Fibroblast of pulmonary artery (primary cell): ENCODE results near the gene ILF2.

Source experiments
- DNase-seq: peaks from one replicate; pipeline ENCODE4 v3.0.0-alpha.2; 2010; ENCODE audit warnings: low read depth
- H3K4me3 ChIP-seq: replicated peaks from 2 replicates; pipeline ENCODE4 v1.5.1; 2011; ENCODE audit warnings: low read depth, mild to moderate bottlenecking, control low read depth, low read length, moderate library complexity
- TF ChIP-seq, protein P1 (sequence below): IDR thresholded peaks from 2 replicates; pipeline ENCODE4 v1.5.1; 2011; ENCODE audit warnings: mild to moderate bottlenecking, control low read depth, low read length, inconsistent platforms; ENCODE audit errors: missing control alignments

Gene ILF2

DNA sequence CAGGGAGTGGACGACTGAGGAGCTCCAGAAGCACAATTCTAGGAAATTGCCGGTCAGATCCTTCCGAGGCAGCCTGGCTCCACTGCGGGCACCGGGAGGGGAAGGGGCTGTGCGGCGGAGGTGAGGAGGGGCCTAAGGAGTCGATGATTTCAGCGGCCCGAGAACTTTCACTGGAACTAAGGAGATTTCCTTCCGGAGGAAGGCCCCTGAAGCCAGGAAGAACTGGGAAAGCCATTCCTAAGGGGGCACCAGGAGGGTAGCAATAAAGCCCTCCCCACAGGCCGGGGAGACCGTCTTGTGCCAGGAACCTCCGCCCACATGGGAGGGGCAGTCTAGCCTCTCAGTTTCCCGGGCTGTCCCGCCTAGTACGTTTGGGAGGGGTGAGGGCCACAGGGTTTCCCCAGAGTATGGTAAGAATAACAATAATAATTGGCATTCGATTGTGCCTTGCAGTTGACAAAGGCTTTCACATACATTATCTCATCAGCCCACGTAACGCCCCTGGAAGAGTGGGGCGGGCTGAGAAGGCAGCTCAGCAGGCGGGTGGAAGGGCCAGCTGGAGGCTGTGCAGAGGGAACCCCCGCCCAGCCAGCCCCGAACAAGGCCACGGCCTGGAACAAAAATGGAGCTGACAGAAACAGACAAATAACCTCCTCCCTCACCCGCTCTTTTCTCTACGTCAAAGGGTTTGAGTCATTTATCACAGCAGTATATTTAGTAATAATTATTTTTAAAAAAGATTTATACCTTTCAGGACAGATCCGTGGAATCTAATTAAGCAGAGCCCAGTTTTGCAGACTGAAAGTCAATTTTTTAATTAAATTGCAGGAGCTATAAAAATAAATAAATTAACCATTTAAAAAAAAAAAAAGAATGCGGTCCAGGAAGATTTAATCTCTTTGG, 27.5 kb upstream of the ILF2 start:
- peak; percentile 93 for DNase-seq
- no peak overlapping the region for H3K4me3 ChIP-seq
- TF ChIP-seq, protein P1, sequence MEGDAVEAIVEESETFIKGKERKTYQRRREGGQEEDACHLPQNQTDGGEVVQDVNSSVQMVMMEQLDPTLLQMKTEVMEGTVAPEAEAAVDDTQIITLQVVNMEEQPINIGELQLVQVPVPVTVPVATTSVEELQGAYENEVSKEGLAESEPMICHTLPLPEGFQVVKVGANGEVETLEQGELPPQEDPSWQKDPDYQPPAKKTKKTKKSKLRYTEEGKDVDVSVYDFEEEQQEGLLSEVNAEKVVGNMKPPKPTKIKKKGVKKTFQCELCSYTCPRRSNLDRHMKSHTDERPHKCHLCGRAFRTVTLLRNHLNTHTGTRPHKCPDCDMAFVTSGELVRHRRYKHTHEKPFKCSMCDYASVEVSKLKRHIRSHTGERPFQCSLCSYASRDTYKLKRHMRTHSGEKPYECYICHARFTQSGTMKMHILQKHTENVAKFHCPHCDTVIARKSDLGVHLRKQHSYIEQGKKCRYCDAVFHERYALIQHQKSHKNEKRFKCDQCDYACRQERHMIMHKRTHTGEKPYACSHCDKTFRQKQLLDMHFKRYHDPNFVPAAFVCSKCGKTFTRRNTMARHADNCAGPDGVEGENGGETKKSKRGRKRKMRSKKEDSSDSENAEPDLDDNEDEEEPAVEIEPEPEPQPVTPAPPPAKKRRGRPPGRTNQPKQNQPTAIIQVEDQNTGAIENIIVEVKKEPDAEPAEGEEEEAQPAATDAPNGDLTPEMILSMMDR = no peak

DNA sequence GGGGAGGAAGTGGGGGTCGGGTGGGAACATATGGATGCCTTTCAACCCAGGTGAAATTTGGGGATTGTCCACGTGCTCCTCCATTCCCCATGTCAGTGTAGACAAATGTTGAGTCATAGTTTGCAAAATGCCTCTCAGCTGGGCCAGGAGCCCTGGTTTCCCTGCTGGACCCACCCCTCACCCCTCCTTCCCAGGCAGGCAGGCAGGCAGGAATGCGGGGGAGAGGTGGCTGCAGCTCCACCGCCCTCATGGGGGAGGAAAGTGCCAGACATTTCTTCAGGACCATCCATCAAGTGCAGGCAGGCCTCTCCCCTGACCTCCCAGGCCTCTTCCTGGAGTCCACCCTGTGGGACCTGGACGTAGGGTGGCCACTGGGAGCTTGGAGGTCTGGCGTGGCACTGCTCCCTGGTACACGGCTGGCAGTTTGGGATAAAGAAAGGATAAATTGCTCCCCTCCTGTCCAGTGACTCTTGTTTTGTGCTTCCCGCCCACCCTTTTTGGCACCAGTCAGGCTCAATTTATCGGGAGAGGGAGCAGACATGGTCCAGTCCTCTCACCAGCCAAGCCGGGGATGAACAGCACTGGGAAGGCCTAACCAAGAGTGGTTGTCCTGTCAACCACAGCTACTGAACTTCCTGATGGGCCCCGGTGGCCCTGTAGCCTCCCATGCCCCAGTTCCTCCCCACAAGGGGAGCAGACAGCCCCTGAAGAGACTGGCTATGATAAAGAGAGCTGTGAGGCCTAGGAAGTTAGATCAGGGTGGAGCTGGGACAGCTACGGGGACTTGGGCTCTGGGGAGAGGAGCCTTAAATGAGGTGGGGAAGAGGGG, 26.6 kb upstream of the ILF2 start:
- DNase-seq = peak; percentile 97
- TF ChIP-seq, protein P1 = no peak
- no peak overlapping the region for H3K4me3 ChIP-seq

DNA sequence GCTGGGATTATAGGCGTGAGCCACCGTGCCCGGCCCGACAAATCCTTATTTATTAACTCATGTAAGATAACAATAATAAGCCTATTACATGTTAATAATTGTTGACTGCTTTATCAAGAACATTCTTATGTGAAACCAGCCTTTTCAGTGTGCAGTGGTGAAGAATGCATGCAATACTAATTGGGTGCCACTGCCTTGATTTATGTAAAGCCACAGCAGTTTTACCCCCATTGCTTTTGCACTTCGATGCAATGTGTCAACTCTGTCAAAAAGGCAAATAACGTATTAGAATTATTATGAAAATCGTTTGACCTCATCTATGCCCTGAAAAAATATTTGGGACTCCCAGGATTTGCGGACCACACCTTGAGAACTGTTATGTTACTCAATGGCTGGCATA, 25.9 kb upstream of the ILF2 start:
- H3K4me3 ChIP-seq = no peak overlapping the region
- DNase-seq = peak; percentile 10
- TF ChIP-seq, protein P1 = no peak

DNA sequence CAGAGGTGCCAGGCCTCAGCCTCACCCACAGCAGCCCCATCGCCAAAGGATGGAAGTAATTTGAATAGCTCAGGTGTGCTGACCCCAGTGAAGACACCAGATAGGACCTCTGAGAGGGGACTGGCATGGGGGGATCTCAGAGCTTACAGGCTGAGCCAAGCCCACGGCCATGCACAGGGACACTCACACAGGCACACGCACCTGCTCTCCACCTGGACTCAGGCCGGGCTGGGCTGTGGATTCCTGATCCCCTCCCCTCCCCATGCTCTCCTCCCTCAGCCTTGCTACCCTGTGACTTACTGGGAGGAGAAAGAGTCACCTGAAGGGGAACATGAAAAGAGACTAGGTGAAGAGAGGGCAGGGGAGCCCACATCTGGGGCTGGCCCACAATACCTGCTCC, 22.7 kb upstream of the ILF2 start:
- no peak overlapping the region for H3K4me3 ChIP-seq
- DNase-seq = no peak
- TF ChIP-seq, protein P1 = no peak

DNA sequence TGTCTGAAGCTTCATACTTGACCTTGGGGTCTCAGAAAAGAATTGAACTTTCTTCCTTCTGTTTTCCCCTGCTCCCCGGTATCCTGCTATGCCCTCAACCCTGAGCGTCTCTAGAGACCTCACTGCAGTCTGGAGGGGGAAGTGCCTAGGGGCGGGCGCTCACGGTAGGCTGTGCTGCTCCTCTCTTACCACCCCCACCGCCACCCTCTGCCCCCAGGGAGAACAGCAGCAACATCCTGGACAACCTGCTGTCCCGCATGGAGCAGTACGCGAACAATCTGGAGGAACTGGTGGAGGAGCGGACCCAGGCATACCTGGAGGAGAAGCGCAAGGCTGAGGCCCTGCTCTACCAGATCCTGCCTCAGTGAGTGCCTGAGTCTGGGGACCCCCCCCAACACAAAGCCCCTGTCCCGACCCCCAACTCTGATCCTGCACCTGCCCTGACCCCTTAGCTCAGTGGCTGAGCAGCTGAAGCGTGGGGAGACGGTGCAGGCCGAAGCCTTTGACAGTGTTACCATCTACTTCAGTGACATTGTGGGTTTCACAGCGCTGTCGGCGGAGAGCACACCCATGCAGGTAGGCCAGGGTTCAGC, 18.0 kb upstream of the ILF2 start:
- TF ChIP-seq, protein P1 = no peak
- no peak overlapping the region for H3K4me3 ChIP-seq
- DNase-seq = no peak

DNA sequence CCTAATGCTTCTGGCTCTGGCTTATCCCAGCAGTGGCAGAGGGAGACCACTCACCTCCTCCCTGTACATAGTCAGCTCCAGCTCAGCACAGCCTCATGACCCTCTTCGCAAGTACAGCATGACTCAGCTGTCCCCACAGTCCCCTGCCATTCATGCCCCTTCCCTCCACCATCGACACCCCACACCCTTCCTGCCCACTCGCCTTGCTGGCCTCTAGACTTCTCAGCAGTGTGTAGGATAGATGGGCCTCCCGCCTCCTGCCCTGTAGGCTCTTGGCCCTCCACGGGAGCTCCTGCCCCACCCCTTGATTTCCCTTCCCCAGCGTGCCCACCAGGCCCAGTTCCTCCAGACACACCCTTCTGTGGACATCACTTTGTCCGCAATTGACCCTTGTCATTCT, 17.5 kb upstream of the ILF2 start:
- DNase-seq = no peak
- no peak overlapping the region for H3K4me3 ChIP-seq
- TF ChIP-seq, protein P1 = no peak
